Muscle layer of duodenum (tissue), 2 donors: ENCODE measurements around the gene SLPI.

Source experiments
- H3K27ac ChIP-seq: one replicate; pipeline ENCODE4 v1.7.0; 2013; ENCODE audit warnings: mild to moderate bottlenecking, low read length
- H3K27me3 ChIP-seq: one replicate; pipeline ENCODE4 v1.7.0; 2013; ENCODE audit warnings: low read depth, mild to moderate bottlenecking, control low read depth, low read length
- H3K36me3 ChIP-seq, 2 donors: one replicate each; pipeline ENCODE4 v1.7.0; 2013; ENCODE audit warnings: low read length in 2 of 2, control low read depth in 1 of 2, mild to moderate bottlenecking in 1 of 2; ENCODE audit not compliant: insufficient read depth in 2 of 2, control insufficient read depth in 1 of 2
- H3K4me1 ChIP-seq, 2 donors: one replicate each; pipeline ENCODE4 v1.7.0; 2013; ENCODE audit warnings: low read length in 2 of 2, mild to moderate bottlenecking in 2 of 2, control low read depth in 1 of 2, moderate library complexity in 1 of 2; ENCODE audit not compliant: insufficient read depth in 2 of 2, control insufficient read depth in 1 of 2
- H3K4me3 ChIP-seq, 2 donors: one replicate each; pipeline ENCODE4 v1.7.0; 2013; ENCODE audit warnings: low read length in 2 of 2, low read depth in 1 of 2, mild to moderate bottlenecking in 1 of 2
- H3K9me3 ChIP-seq, 2 donors: one replicate each; pipeline ENCODE4 v1.7.0; 2013; ENCODE audit warnings: low read length in 2 of 2, control low read depth in 1 of 2, mild to moderate bottlenecking in 1 of 2; ENCODE audit not compliant: control insufficient read depth in 1 of 2
- donor health status: healthy.

SLPI gene

DNA sequence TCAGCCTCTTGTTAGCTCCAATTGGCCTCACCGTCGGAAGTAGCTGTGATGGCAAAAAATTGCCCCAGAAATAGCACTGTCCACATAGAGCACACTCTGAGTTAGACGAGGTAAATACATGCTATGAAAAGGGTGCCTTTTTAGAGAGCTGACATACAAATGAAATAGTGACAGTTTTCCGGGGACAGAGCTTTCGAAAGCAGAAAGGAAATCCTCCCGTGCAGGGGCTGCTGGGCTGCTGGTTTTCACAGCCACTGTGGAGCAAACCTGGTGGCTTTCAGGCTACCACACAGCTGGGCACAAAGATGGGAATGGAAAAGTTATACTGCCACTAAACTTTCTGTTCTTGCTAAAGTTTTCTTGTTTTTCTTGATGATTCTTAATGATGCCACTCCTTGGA lies 8.3 kb downstream of the SLPI start:
- Histone ChIP-seq H3K27ac (no peak overlapping the region), H3K4me1 (no peaks in the 10 kb centered on the region), H3K4me3 (no peak overlapping the region), H3K36me3 (no peaks in the 10 kb centered on the region), H3K9me3 (no peaks in the 10 kb centered on the region), H3K27me3 (no peaks in the 10 kb centered on the region)

DNA sequence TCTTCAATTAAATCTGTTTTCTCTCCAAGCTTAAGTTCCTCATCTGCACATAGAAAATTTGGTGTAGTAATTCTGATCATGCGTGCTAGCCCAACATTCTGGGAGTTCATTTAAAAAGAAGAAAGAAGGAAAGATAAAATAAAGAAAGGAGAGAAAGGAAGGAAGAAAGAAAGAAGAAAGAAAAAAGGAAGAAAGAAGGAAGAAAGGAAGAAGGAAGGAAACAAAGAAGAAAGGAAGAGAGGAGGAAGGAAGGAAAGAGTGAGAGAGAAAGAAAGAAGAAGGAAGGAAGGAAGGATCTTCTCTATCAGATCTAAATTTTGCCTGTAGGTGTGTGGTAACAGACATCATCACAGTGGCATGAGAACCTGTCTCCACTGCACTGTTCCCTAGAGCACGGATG lies 16.2 kb downstream of the SLPI start:
- Histone ChIP-seq H3K27ac (no peak overlapping the region), H3K4me1 (no peaks in the 10 kb centered on the region), H3K36me3 (no peaks in the 10 kb centered on the region), H3K9me3 (peaks cover 0 to 12% of the 10 kb centered on the region in 2 donors), H3K27me3 (no peaks in the 10 kb centered on the region), H3K4me3 (no peak overlapping the region)

DNA sequence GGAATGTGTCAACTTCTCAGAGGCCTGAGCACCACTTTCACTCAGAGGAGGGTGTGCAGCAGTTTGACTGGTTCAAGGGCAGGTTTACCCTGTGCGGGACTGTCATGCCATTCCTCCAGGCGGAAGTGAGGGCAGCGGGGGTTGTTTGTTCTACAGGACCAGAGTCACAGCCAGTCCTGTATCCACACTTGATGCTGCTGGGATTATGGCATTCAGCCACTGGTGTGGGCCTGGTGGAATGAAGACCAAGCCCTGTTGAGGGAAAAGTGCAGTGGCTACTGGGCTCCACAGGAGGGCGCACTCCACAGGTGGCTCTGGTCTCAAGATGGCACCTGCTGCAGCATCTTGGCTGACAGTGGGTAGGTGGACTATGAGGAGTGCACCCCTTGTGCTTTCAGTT lies 18.4 kb downstream of the SLPI start:
- Histone ChIP-seq H3K4me1 (no peaks in the 10 kb centered on the region), H3K27ac (no peak overlapping the region), H3K36me3 (no peaks in the 10 kb centered on the region), H3K27me3 (no peaks in the 10 kb centered on the region), H3K9me3 (peaks cover 0 to 12% of the 10 kb centered on the region in 2 donors), H3K4me3 (no peak overlapping the region)

DNA sequence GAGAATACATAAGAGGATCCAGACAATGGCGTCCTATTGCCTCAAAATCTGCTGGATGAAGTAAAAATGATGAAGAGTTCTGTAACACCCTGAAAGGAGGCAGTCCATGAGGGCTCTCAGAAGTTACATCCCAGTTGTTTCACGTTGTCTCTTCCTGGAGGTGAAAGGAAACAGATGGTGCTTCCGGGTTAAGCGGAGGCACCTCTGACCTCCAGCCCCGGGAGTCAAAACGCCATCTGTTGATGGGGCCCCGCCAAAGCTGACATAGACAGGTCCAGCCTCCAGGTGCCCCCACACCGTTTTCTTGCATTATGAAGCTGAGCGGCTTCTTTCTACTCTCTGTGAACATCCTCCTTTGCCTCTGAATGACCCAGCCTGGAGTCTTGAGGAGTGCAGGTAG lies 23.7 kb downstream of the SLPI start:
- H3K27me3 ChIP-seq, result no peaks in the 10 kb centered on the region
- no peaks in the 10 kb centered on the region for H3K36me3 ChIP-seq
- H3K4me1 ChIP-seq, result no peaks in the 10 kb centered on the region
- H3K27ac ChIP-seq, result no peak overlapping the region
- peaks cover 0 to 6% of the 10 kb centered on the region in 2 donors for H3K9me3 ChIP-seq
- H3K4me3 ChIP-seq, result no peak overlapping the region

- no peak overlapping the region for H3K27ac ChIP-seq
- no peaks in the 10 kb centered on the region for H3K36me3 ChIP-seq
- peaks cover 4% of the 10 kb centered on the region for H3K27me3 ChIP-seq
- no peaks in the 10 kb centered on the region for H3K9me3 ChIP-seq
- H3K4me3 ChIP-seq, result no peak overlapping the region
- H3K4me1 ChIP-seq, result no peaks in the 10 kb centered on the region
These were observed 24.9 kb downstream of the SLPI start for GRCh38 chr20:45229264-45230056.

DNA sequence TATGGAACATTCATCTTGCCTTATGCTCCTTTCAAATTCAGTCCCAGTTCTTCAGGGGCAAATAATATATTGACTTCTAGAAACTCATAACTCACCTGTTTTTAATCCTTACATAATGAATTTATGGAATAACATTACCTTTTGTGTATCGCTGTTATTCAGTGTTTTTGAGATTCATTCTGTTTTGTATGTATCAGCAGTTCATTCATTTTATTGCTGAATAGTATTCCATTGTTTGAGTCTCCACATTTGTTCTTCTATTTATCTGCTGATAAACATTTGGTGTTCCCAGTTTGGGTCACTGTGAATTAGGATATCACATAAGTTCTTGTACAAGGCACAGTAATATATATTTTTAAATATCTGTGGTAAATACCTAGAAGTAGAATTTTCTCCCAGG lies 28.1 kb downstream of the SLPI start:
- Histone ChIP-seq H3K36me3 (no peaks in the 10 kb centered on the region), H3K9me3 (no peaks in the 10 kb centered on the region), H3K4me1 (no peaks in the 10 kb centered on the region), H3K27me3 (peaks cover 4% of the 10 kb centered on the region), H3K27ac (no peak overlapping the region), H3K4me3 (no peak overlapping the region)

GRCh38 chr20:45223136-45223535 lies 31.2 kb downstream of the SLPI start:
- H3K27ac ChIP-seq, result no peak overlapping the region
- H3K9me3 ChIP-seq, result no peaks in the 10 kb centered on the region
- H3K4me1 ChIP-seq, result no peaks in the 10 kb centered on the region
- H3K36me3 ChIP-seq, result no peaks in the 10 kb centered on the region
- peaks cover 4% of the 10 kb centered on the region for H3K27me3 ChIP-seq
- no peak overlapping the region for H3K4me3 ChIP-seq

DNA sequence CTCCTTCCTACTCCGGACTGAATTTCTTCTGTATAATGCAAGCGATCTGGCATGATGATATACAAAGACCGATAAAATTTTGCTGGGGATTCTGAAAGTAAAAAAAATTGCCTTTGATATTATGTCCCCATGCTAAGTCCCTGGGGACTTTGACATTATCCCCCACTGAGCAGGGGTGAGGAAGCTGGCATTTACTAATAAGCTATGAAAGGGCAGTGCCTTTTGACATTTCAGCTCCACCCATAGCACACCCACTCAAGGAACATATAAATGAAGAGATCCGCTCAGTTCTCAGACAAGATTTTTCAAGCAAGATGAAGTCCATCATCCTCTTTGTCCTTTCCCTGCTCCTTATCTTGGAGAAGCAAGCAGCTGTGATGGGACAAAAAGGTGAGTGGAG lies 33.3 kb downstream of the SLPI start, which contains the start of gene SEMG2:
Gene SEMG2 (plus strand): TSS at position 298 of the 400 bp plus-strand sequence. CDS start 17 bp downstream, at position 315.
- Histone ChIP-seq H3K27ac (no peak within 1 kb of the TSS), H3K36me3 (no peaks in the 10 kb centered on the region), H3K9me3 (no peaks in the 10 kb centered on the region), H3K27me3 (peaks cover 4% of the 10 kb centered on the region), H3K4me3 (no peak within 1 kb of the TSS), H3K4me1 (no peaks in the 10 kb centered on the region)

DNA sequence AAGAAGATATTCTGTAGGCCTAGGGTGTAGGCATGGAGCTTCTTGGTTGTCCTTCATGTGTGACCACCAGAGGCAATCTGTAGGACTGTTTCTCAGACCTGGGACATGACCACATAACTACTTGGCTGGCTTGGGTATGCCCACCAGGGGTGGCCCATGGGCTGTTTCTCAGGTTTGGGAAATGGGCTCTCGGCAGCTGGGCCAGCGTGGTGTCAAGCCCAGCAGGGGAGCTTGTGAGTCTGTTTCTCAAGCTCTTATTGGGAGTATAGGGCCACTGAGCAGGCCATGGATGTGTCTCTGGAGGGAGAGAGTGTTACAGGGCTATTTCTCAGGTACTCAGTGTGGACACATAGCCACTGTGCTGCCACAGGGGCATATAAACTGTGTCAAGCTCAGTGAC lies 35.7 kb downstream of the SLPI start:
- Histone ChIP-seq H3K9me3 (no peaks in the 10 kb centered on the region), H3K4me1 (no peaks in the 10 kb centered on the region), H3K27ac (no peak overlapping the region), H3K4me3 (no peak overlapping the region), H3K36me3 (no peaks in the 10 kb centered on the region), H3K27me3 (no peaks in the 10 kb centered on the region)

- Histone ChIP-seq H3K4me3 (no peak overlapping the region), H3K4me1 (no peaks in the 10 kb centered on the region), H3K27ac (no peak overlapping the region), H3K27me3 (no peaks in the 10 kb centered on the region), H3K9me3 (no peaks in the 10 kb centered on the region), H3K36me3 (no peaks in the 10 kb centered on the region)
These were observed 36.2 kb downstream of the SLPI start for GRCh38 chr20:45218124-45218523.

DNA sequence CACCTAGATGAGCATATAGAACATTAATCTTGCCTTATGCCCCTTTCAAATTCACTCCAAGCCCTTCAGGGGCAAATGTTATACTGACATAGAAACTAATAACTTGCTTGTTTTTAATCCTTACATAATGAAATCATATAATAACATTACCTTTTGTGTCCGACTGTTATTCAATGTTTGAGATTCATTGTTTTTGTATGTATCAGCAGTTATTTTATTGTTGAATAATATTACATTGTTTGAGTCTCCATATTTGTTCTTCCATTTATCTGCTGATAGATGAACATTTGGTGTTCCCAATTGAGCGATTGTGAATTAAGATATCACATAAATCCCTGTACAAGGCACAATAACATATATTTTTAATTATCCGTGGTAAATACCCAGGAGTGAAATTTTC lies 41.5 kb downstream of the SLPI start:
- Histone ChIP-seq H3K27me3 (no peaks in the 10 kb centered on the region), H3K4me1 (no peaks in the 10 kb centered on the region), H3K27ac (no peak overlapping the region), H3K4me3 (no peak overlapping the region), H3K9me3 (no peaks in the 10 kb centered on the region), H3K36me3 (no peaks in the 10 kb centered on the region)
